ENCODE measurements around the gene ITPR2.

ITPR2 gene

DNA sequence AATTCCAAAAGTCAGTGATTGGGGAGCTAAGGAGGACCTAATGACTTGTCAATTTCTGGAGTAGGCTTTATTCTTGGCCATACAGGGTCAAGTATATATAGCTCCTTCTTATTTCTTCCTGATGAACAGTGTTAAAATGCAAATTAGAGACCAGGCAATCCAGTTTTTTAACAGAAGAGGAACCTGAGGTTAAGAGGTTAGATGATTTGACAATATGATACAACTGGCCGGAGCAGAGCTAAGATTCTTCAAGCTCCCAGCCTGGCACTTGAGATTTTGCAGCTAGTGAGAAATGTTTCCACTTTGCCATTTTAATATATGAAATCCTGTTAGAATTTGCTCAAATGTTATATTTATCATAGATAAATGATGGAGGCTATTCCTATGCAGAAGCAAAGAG is 433.6 kb downstream of the ITPR2 start:
- ChIA-PET CTCF (no interaction called here), POLR2A (no interaction called here)
- no peak for DNase-seq (ENCODE audit: extremely low spot score)
- no peak for TF ChIP-seq NFRKB (IDR thresholded peaks at IDR 0.05)
- TF ChIP-seq ZNF384 (IDR thresholded peaks at IDR 0.05) = no peak
- TF ChIP-seq FOXA1 (IDR thresholded peaks at IDR 0.05) = no peak
- no peak for TF ChIP-seq BHLHE40 (IDR thresholded peaks at IDR 0.05; ENCODE audit: borderline replicate concordance)
- no peak for TF ChIP-seq SUZ12 (IDR thresholded peaks at IDR 0.05)
- TF ChIP-seq L3MBTL2 (conservative IDR thresholded peaks at IDR 0.05) = no peak
- TF ChIP-seq FOXM1 (IDR thresholded peaks at IDR 0.05; ENCODE audit: borderline replicate concordance) = no peak
- no peak for TF ChIP-seq SP1 (IDR thresholded peaks at IDR 0.05)
- no peak for TF ChIP-seq ARNT (IDR thresholded peaks at IDR 0.05)
- TF ChIP-seq LEF1 (IDR thresholded peaks at IDR 0.05; ENCODE audit: borderline replicate concordance) = no peak
- no peak for TF ChIP-seq CTBP1 (IDR thresholded peaks at IDR 0.05; ENCODE audit: borderline replicate concordance)
- TF ChIP-seq ELF4 (IDR thresholded peaks at IDR 0.05) = no peak
- TF ChIP-seq, protein P1, sequence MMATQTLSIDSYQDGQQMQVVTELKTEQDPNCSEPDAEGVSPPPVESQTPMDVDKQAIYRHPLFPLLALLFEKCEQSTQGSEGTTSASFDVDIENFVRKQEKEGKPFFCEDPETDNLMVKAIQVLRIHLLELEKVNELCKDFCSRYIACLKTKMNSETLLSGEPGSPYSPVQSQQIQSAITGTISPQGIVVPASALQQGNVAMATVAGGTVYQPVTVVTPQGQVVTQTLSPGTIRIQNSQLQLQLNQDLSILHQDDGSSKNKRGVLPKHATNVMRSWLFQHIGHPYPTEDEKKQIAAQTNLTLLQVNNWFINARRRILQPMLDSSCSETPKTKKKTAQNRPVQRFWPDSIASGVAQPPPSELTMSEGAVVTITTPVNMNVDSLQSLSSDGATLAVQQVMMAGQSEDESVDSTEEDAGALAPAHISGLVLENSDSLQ (IDR thresholded peaks at IDR 0.05) = no peak
- TF ChIP-seq HDGF (IDR thresholded peaks at IDR 0.05; ENCODE audit: borderline replicate concordance) = no peak
- TF ChIP-seq FOXK2 (IDR thresholded peaks at IDR 0.05) = no peak
- no peak for TF ChIP-seq TARDBP (IDR thresholded peaks at IDR 0.05)

DNA sequence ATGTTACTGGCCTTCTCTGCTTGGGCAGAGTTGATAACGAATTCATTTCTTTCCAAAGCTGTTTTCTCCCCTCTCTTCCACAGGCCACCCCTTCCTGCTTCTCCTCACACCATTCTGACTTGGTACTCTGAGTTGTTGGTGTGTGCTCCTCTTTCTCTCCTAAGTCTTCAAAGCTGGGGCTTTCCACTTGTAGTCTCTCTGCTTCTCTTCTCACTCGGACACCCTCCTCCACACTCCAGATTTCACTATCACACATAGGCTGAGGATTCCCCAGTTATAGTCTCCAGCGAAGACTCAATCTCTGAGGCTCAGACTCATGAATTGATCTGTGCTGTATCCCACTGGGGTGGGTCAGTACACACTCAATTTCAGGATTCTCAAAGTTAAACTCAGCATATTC is 436.6 kb downstream of the ITPR2 start:
- no peak for TF ChIP-seq LEF1 (IDR thresholded peaks at IDR 0.05; ENCODE audit: borderline replicate concordance)
- TF ChIP-seq FOXK2 (IDR thresholded peaks at IDR 0.05) = no peak
- POLR2A ChIA-PET = no interaction called here
- CTCF ChIA-PET = interaction anchor here (0.7 kb wide), 1 partner anchor 421 kb away, joined by 3 read pairs; no protein-coding TSS in a partner anchor
- no peak for DNase-seq (ENCODE audit: extremely low spot score)

DNA sequence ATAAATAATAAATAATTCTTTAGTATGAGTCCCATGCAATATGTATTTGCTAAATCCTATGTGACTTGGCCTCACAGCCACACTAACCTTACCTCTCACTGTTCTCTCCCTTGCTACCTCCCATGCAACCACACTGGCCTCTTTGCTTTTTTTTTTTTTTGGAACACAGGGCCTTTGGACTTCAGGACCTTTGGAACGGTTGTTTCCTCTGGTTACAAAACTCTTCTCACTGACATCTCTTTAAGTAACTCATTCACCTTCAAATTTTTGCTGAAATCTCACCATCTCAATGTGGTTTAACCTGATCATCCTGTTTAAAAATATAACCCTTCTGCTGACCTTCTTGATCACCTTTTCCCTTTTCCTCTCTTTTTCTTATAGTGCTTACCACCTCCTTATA is 443.7 kb downstream of the ITPR2 start:
- POLR2A ChIA-PET = no interaction called here
- TF ChIP-seq FOXM1 (IDR thresholded peaks at IDR 0.05; ENCODE audit: borderline replicate concordance) = no peak
- TF ChIP-seq ELF4 (IDR thresholded peaks at IDR 0.05) = no peak
- TF ChIP-seq ARNT (IDR thresholded peaks at IDR 0.05) = no peak
- TF ChIP-seq ZNF384 (IDR thresholded peaks at IDR 0.05) = no peak
- no peak for TF ChIP-seq CTBP1 (IDR thresholded peaks at IDR 0.05; ENCODE audit: borderline replicate concordance)
- no peak for TF ChIP-seq FOXA1 (IDR thresholded peaks at IDR 0.05)
- no peak for TF ChIP-seq SP1 (IDR thresholded peaks at IDR 0.05)
- TF ChIP-seq, protein P1 (IDR thresholded peaks at IDR 0.05) = no peak
- TF ChIP-seq NFRKB (IDR thresholded peaks at IDR 0.05) = no peak
- DNase-seq (ENCODE audit: extremely low spot score) = no peak
- CTCF ChIA-PET = no interaction called here

DNA sequence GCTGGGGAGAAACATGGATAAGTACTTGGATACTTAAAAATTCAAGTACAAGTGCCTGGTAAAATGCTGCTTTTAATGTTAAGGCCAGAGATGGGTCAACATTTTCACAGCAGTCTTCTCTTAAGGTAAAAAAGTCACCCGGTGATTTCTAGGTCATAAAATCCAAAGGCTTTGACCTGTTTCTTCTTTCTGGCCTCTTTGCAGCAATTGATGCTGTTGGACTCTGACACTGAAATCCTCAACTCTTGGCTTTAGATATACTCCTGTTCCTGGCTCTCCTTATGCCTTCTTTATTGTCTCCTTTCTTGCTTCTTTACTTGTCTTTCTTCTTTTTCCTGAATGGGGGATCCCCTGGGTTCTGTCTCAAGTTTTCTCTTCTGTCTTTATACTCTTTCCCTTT is 448.5 kb downstream of the ITPR2 start:
- TF ChIP-seq FOXM1 (IDR thresholded peaks at IDR 0.05; ENCODE audit: borderline replicate concordance) = no peak
- no peak for DNase-seq (ENCODE audit: extremely low spot score)
- CTCF ChIA-PET = no interaction called here
- POLR2A ChIA-PET = no interaction called here

DNA sequence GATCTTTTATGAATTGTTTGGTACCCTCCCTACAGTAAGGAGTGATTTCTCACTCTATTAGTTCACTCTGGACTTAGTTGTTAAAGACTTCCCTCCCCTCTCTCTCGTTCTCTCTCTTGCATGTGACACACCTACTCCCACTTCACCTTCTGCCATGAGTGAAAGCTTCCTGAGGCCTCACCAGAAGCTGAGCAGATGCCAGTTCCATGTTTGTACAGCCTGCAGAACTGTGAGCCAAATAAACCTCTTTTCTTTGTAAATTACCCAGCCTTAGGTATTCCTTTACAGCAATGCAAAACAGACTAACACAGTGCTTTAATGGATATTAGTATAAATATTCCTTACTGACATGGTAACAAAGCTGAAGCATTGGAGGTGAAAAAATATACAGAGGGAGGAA is 450.0 kb downstream of the ITPR2 start:
- POLR2A ChIA-PET = no interaction called here

DNA sequence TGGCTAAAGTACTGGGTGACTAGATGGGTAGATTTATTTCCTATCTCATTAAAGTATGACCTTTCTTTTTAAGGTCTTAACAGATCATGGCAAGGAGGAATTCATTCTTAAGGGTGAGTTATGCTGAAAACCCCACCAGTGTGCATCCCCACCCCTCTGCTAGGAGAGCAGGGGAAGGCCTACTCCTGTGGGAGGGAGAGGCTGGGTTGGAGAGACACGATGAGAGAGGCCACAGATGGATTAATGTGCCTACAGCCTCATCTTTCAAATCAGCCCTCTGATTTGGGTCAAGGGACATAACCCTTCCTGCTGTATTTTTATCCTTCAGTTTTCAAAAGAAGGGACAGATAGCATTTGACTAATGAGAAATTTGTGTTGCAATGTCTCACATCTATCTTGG is 452.1 kb downstream of the ITPR2 start:
- no peak for DNase-seq (ENCODE audit: extremely low spot score)
- POLR2A ChIA-PET = no interaction called here
- CTCF ChIA-PET = no interaction called here
- TF ChIP-seq NFRKB (IDR thresholded peaks at IDR 0.05) = no peak

More for the DNA sequence above, 450.0 kb downstream of the ITPR2 start:
- TF ChIP-seq HDGF (IDR thresholded peaks at IDR 0.05; ENCODE audit: borderline replicate concordance) (no peak), FOXK2 (IDR thresholded peaks at IDR 0.05) (no peak), ELF4 (IDR thresholded peaks at IDR 0.05) (no peak)
- no peak for DNase-seq (ENCODE audit: extremely low spot score)
- CTCF ChIA-PET = no interaction called here

DNA sequence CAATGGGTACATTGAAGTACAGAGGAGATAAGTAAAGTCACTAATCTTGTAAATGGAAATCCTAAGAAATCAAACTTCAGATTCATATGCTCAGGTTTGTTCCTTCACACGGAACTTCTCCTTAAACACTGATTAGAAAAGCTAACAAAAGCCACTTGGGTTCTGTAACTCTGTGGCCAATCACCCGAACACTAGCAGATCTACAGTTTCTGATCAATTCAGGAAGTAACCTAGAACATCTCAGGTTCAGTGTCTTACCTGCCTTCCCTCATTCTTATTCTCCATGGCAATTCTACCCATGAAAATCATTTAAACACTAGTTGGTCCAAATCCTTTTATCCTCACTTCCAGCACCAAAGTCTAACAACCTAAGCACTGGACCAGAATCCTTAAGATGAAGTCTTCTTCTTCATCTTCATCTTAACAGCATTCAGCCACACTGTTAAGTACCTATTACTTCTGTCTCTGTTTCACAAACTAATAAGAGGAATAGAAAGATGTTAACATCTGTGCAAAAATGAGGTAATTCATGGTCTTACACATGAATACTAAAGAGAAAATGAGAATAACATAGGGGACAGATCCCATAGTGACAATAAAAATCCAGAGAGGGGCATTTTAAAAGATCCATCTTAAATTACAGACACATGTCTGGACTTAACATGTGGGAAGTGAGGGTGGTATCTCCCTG is 453.1 kb downstream of the ITPR2 start:
- no peak for DNase-seq (ENCODE audit: extremely low spot score)
- TF ChIP-seq BHLHE40 (IDR thresholded peaks at IDR 0.05; ENCODE audit: borderline replicate concordance) (no peak), FOXA1 (IDR thresholded peaks at IDR 0.05) (no peak), CTBP1 (IDR thresholded peaks at IDR 0.05; ENCODE audit: borderline replicate concordance) (no peak), ZNF384 (IDR thresholded peaks at IDR 0.05) (no peak), TARDBP (IDR thresholded peaks at IDR 0.05) (no peak), ELF4 (IDR thresholded peaks at IDR 0.05) (no peak), FOXM1 (IDR thresholded peaks at IDR 0.05; ENCODE audit: borderline replicate concordance) (no peak), FOXK2 (IDR thresholded peaks at IDR 0.05) (no peak), HDGF (IDR thresholded peaks at IDR 0.05; ENCODE audit: borderline replicate concordance) (no peak), SP1 (IDR thresholded peaks at IDR 0.05) (no peak)
- POLR2A ChIA-PET = no interaction called here
- CTCF ChIA-PET = no interaction called here

DNA sequence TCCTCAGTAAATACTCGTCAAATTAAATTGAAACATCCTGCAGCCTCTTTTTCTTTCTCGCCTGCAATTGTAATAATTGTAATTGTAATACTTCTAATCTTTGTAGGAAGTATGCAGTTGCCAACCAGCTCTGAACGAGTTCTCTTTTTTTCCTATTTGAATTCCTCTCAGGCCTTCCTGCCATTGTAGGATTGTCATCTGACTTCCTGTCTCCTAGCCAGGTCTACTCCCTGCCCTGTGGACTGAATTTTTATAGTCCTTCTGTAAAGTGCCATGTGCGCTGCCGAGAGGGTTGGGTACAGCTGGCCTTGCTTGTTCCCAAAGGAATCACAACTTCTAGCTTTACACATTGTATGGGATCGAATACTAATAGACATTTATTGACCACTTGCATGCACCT is 454.3 kb downstream of the ITPR2 start:
- no peak for DNase-seq (ENCODE audit: extremely low spot score)
- ChIA-PET POLR2A (no interaction called here), CTCF (no interaction called here)

More for the DNA sequence above, 454.3 kb downstream of the ITPR2 start:
- TF ChIP-seq BHLHE40 (IDR thresholded peaks at IDR 0.05; ENCODE audit: borderline replicate concordance) (no peak), TARDBP (IDR thresholded peaks at IDR 0.05) (no peak), L3MBTL2 (conservative IDR thresholded peaks at IDR 0.05) (no peak), SUZ12 (IDR thresholded peaks at IDR 0.05) (no peak), ZNF384 (IDR thresholded peaks at IDR 0.05) (no peak), FOXM1 (IDR thresholded peaks at IDR 0.05; ENCODE audit: borderline replicate concordance) (no peak), LEF1 (IDR thresholded peaks at IDR 0.05; ENCODE audit: borderline replicate concordance) (no peak), HDGF (IDR thresholded peaks at IDR 0.05; ENCODE audit: borderline replicate concordance) (no peak), ARNT (IDR thresholded peaks at IDR 0.05) (no peak), NFRKB (IDR thresholded peaks at IDR 0.05) (no peak), SP1 (IDR thresholded peaks at IDR 0.05) (no peak), FOXA1 (IDR thresholded peaks at IDR 0.05) (no peak), ELF4 (IDR thresholded peaks at IDR 0.05) (no peak), CTBP1 (IDR thresholded peaks at IDR 0.05; ENCODE audit: borderline replicate concordance) (no peak), FOXK2 (IDR thresholded peaks at IDR 0.05) (no peak)
- TF ChIP-seq, protein P1 (IDR thresholded peaks at IDR 0.05) = no peak
